WTC11 (cell line): ENCODE measurements around the gene MAN1A2. TPM values are rescaled to one million over a fixed set of nuclear protein-coding genes. Genes with fewer than 3 reads are reported as not detected.

Source experiments
- ATAC-seq: fragments of 200-7000 bp; cut with Tn5 transposase; 2 replicates; pipeline ENCODE4 v1.10.0; 2021; ENCODE audit warnings: mild to moderate bottlenecking, moderate library complexity
- CTCF ChIA-PET: fragments of 300-600 bp; sonication (Branson Sonifier 250); formaldehyde crosslinking; loops from one replicate; lab custom pipeline; 2021; ENCODE audit warnings: antibody characterized with exemption; lab: Charles Lee
- POLR2A ChIA-PET: fragments of 350-600 bp; sonication (Branson Sonifier 250); formaldehyde crosslinking; loops from one replicate; lab custom pipeline; 2021; ENCODE audit warnings: antibody characterized with exemption; lab: Charles Lee
- DNase-seq: peaks from one replicate; pipeline ENCODE4 v3.0.0; 2021; ENCODE audit warnings: low spot score
- H3K27ac Mint-ChIP-seq: 2 replicates; pipeline ENCODE4 v1.8.0; 2021; ENCODE audit warnings: mixed read lengths
- H3K27me3 Mint-ChIP-seq: 2 replicates; pipeline ENCODE4 v1.8.0; 2021; ENCODE audit warnings: low read depth, mild to moderate bottlenecking, moderate library complexity, mixed read lengths
- H3K36me3 Mint-ChIP-seq: 2 replicates; pipeline ENCODE4 v1.8.0; 2021; ENCODE audit warnings: mixed read lengths
- H3K4me1 Mint-ChIP-seq: 2 replicates; pipeline ENCODE4 v1.8.0; 2022; ENCODE audit warnings: mixed read lengths
- H3K4me3 Mint-ChIP-seq: 2 replicates; pipeline ENCODE4 v1.8.0; 2021; ENCODE audit warnings: mild to moderate bottlenecking, moderate library complexity, mixed read lengths
- H3K9me3 Mint-ChIP-seq: 2 replicates; pipeline ENCODE4 v1.8.0; 2021; ENCODE audit warnings: mixed read lengths
- CTCF ChIP-seq: fragments of 200-600 bp; IDR thresholded peaks from 2 replicates; pipeline ENCODE4 v1.8.0; 2022; ENCODE audit warnings: antibody characterized with exemption
- ELF4 ChIP-seq: sonication (generic); formaldehyde crosslinking; IDR thresholded peaks from 2 replicates; pipeline ENCODE4 v1.8.1; 2022; ENCODE audit warnings: low read depth, mild to moderate bottlenecking, moderate library complexity, missing genetic modification reagents
- EMX1 ChIP-seq: fragments of 250-450 bp; sonication (Bioruptor Pico); IDR thresholded peaks from 2 replicates; pipeline ENCODE4 v1.8.0; 2021; ENCODE audit warnings: mild to moderate bottlenecking
- ESRRA ChIP-seq: sonication (generic); formaldehyde crosslinking; IDR thresholded peaks from 2 replicates; pipeline ENCODE4 v1.8.1; 2022; ENCODE audit warnings: mild to moderate bottlenecking, missing genetic modification reagents, borderline replicate concordance
- ETV6 ChIP-seq: sonication (generic); formaldehyde crosslinking; IDR thresholded peaks from 2 replicates; pipeline ENCODE4 v1.8.1; 2022; ENCODE audit warnings: mild to moderate bottlenecking, missing genetic modification reagents
- FOXJ3 ChIP-seq: sonication (generic); formaldehyde crosslinking; IDR thresholded peaks from 2 replicates; pipeline ENCODE4 v1.9.0; 2021; ENCODE audit warnings: missing genetic modification reagents, mild to moderate bottlenecking, borderline replicate concordance
- GTF2I ChIP-seq: fragments of 250-450 bp; sonication (Bioruptor Pico); conservative IDR thresholded peaks from 2 replicates; pipeline ENCODE4 v1.4.0; 2021; ENCODE audit warnings: mild to moderate bottlenecking
- MAX ChIP-seq: sonication (generic); formaldehyde crosslinking; IDR thresholded peaks from 2 replicates; pipeline ENCODE4 v1.8.0; 2022; ENCODE audit warnings: mild to moderate bottlenecking, missing genetic modification reagents
- NFATC4 ChIP-seq: fragments of 250-450 bp; sonication (Bioruptor Pico); IDR thresholded peaks from 2 replicates; pipeline ENCODE4 v1.9.0; 2021; ENCODE audit warnings: mild to moderate bottlenecking
- PRRX2 ChIP-seq: fragments of 250-450 bp; sonication (Bioruptor Pico); IDR thresholded peaks from 2 replicates; pipeline ENCODE4 v1.8.0; 2021; ENCODE audit warnings: mild to moderate bottlenecking
- SMAD3 ChIP-seq: sonication (generic); formaldehyde crosslinking; IDR thresholded peaks from 2 replicates; pipeline ENCODE4 v1.8.0; 2022; ENCODE audit warnings: missing genetic modification reagents, mild to moderate bottlenecking, borderline replicate concordance
- SOX15 ChIP-seq: fragments of 250-450 bp; sonication (Bioruptor Pico); IDR thresholded peaks from 2 replicates; pipeline ENCODE4 v1.9.0; 2021; ENCODE audit warnings: mild to moderate bottlenecking
- TCF7 ChIP-seq: sonication (generic); formaldehyde crosslinking; IDR thresholded peaks from 2 replicates; pipeline ENCODE4 v1.8.0; 2022; ENCODE audit warnings: mild to moderate bottlenecking, low read depth, missing genetic modification reagents, moderate library complexity
- ZBTB21 ChIP-seq: sonication (generic); formaldehyde crosslinking; IDR thresholded peaks from 2 replicates; pipeline ENCODE4 v1.8.1; 2023; ENCODE audit warnings: mild to moderate bottlenecking, missing genetic modification reagents, borderline replicate concordance
- ZNF121 ChIP-seq: sonication (generic); formaldehyde crosslinking; IDR thresholded peaks from 2 replicates; pipeline ENCODE4 v1.8.0; 2023; ENCODE audit warnings: missing genetic modification reagents
- ZNF232 ChIP-seq: sonication (generic); formaldehyde crosslinking; IDR thresholded peaks from 2 replicates; pipeline ENCODE4 v1.8.0; 2022; ENCODE audit warnings: mild to moderate bottlenecking, missing genetic modification reagents
- ZNF396 ChIP-seq: fragments of 250-450 bp; sonication (Bioruptor Pico); IDR thresholded peaks from 2 replicates; pipeline ENCODE4 v1.8.0; 2021; ENCODE audit warnings: mild to moderate bottlenecking, moderate library complexity, borderline replicate concordance
- total RNA-seq: library from RNA; stranded (reverse); gene quantifications from 3 replicates; pipeline ENCODE4 v1.2.3, GENCODE V29; 2021
- TF ChIP-seq, protein P1 (sequence below): sonication (generic); formaldehyde crosslinking; conservative IDR thresholded peaks from 2 replicates; pipeline ENCODE4 v1.8.1; 2023; ENCODE audit warnings: mild to moderate bottlenecking, low read depth, missing genetic modification reagents, moderate library complexity
- TF ChIP-seq, protein P2 (sequence below): sonication (generic); formaldehyde crosslinking; IDR thresholded peaks from 2 replicates; pipeline ENCODE4 v1.8.1; 2022; ENCODE audit warnings: low read depth, missing genetic modification reagents, borderline replicate concordance
- TF ChIP-seq, protein P3 (sequence below): sonication (generic); formaldehyde crosslinking; IDR thresholded peaks from 2 replicates; pipeline ENCODE4 v1.8.1; 2022; ENCODE audit warnings: mild to moderate bottlenecking, missing genetic modification reagents, moderate library complexity, borderline replicate concordance
- TF ChIP-seq, protein P4 (sequence below): sonication (generic); formaldehyde crosslinking; conservative IDR thresholded peaks from 2 replicates; pipeline ENCODE4 v1.8.1; 2022; ENCODE audit warnings: mild to moderate bottlenecking, missing genetic modification reagents
- TF ChIP-seq, protein P5 (sequence below): sonication (generic); formaldehyde crosslinking; IDR thresholded peaks from 2 replicates; pipeline ENCODE4 v1.8.1; 2022; ENCODE audit warnings: mild to moderate bottlenecking, moderate library complexity, missing genetic modification reagents

MAN1A2 gene
- total RNA-seq, 1 experiment from 2014 or later = 16.0 TPM

GRCh38 chr1:117565076-117565556, 197.9 kb downstream of the MAN1A2 start (continued):
- TF ChIP-seq CTCF (no peak), FOXJ3 (CRISPR knock-in tag) (no peak), ESRRA (CRISPR knock-in tag) (no peak), EMX1 (CRISPR knock-in tag) (no peak), ZNF232 (no peak), ZBTB21 (CRISPR knock-in tag) (no peak), ZNF396 (CRISPR knock-in tag) (no peak)
- TF ChIP-seq, protein P1, sequence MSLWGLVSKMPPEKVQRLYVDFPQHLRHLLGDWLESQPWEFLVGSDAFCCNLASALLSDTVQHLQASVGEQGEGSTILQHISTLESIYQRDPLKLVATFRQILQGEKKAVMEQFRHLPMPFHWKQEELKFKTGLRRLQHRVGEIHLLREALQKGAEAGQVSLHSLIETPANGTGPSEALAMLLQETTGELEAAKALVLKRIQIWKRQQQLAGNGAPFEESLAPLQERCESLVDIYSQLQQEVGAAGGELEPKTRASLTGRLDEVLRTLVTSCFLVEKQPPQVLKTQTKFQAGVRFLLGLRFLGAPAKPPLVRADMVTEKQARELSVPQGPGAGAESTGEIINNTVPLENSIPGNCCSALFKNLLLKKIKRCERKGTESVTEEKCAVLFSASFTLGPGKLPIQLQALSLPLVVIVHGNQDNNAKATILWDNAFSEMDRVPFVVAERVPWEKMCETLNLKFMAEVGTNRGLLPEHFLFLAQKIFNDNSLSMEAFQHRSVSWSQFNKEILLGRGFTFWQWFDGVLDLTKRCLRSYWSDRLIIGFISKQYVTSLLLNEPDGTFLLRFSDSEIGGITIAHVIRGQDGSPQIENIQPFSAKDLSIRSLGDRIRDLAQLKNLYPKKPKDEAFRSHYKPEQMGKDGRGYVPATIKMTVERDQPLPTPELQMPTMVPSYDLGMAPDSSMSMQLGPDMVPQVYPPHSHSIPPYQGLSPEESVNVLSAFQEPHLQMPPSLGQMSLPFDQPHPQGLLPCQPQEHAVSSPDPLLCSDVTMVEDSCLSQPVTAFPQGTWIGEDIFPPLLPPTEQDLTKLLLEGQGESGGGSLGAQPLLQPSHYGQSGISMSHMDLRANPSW (CRISPR knock-in tag) = no peak
- TF ChIP-seq, protein P2, sequence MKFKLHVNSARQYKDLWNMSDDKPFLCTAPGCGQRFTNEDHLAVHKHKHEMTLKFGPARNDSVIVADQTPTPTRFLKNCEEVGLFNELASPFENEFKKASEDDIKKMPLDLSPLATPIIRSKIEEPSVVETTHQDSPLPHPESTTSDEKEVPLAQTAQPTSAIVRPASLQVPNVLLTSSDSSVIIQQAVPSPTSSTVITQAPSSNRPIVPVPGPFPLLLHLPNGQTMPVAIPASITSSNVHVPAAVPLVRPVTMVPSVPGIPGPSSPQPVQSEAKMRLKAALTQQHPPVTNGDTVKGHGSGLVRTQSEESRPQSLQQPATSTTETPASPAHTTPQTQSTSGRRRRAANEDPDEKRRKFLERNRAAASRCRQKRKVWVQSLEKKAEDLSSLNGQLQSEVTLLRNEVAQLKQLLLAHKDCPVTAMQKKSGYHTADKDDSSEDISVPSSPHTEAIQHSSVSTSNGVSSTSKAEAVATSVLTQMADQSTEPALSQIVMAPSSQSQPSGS (CRISPR knock-in tag) = no peak
- TF ChIP-seq, protein P3, sequence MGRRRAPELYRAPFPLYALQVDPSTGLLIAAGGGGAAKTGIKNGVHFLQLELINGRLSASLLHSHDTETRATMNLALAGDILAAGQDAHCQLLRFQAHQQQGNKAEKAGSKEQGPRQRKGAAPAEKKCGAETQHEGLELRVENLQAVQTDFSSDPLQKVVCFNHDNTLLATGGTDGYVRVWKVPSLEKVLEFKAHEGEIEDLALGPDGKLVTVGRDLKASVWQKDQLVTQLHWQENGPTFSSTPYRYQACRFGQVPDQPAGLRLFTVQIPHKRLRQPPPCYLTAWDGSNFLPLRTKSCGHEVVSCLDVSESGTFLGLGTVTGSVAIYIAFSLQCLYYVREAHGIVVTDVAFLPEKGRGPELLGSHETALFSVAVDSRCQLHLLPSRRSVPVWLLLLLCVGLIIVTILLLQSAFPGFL (CRISPR knock-in tag) = no peak

DNA sequence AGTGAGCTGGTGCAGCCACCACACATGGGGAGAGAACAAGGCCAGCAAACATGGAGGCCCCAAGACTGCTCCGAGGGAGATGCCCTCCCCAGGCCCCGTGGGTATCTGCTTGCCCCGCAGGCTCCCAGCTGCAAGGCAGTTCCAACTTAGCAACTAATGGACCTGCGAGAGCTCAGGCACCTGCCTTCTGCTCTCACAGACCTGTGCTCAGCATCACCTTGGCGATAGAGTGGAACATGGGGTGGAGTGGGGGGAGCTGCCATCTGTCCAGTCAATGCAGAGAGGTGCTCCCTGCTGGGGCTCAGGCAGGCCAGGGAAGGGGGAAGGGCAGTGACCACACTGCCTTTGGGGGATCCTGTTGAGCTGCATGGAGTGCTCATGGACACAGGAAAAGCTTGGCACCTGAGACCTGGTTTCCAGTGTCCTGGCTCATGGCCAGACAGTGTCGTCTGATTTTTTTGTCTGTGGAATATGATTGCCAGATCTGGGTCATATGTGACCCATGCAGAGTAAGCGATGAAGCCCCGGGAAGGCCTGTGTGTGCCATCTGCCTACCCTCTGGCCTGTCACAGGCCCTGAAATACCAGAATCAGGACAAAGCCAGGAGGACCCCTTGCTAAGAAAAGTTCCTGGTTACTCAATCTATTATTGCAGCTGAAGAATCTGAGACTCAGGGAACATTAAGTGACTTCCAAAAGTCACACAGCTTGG, 198.7 kb downstream of the MAN1A2 start:
- Mint-ChIP-seq H3K36me3 (no peaks in the 10 kb centered on the region), H3K27ac (no peak overlapping the region), H3K27me3 (no peaks in the 10 kb centered on the region), H3K9me3 (no peaks in the 10 kb centered on the region), H3K4me1 (0 out of 2 replicates have a peak, but pooled peaks cover 2% of the 10 kb centered on the region), H3K4me3 (no peak overlapping the region)
- DNase-seq = no peak
- TF ChIP-seq PRRX2 (CRISPR knock-in tag) (no peak), GTF2I (no peak), SMAD3 (CRISPR knock-in tag) (no peak), NFATC4 (no peak), ELF4 (CRISPR knock-in tag) (no peak)
- no peak for ATAC-seq
- CTCF ChIA-PET = no interaction called here
- POLR2A ChIA-PET = interaction anchor here (0.8 kb wide), 1 partner anchor 65 kb away, joined by 3 read pairs; no protein-coding TSS in a partner anchor

GRCh38 chr1:117566556-117566955, 199.3 kb downstream of the MAN1A2 start:
- ChIA-PET POLR2A (interaction anchor here (0.8 kb wide), 1 partner anchor 65 kb away, joined by 3 read pairs; no protein-coding TSS in a partner anchor), CTCF (no interaction called here)
- H3K4me1 Mint-ChIP-seq = 0 out of 2 replicates have a peak, but pooled peaks cover 3% of the 10 kb centered on the region
- DNase-seq (no peak), ATAC-seq (no peak)
- no peak overlapping the region for H3K27ac Mint-ChIP-seq
- H3K36me3 Mint-ChIP-seq = no peaks in the 10 kb centered on the region
- H3K4me3 Mint-ChIP-seq = no peak overlapping the region
- H3K9me3 Mint-ChIP-seq = no peaks in the 10 kb centered on the region
- H3K27me3 Mint-ChIP-seq = no peaks in the 10 kb centered on the region
- TF ChIP-seq ETV6 (CRISPR knock-in tag) (no peak), ZNF121 (CRISPR knock-in tag) (no peak), TCF7 (CRISPR knock-in tag) (no peak), MAX (CRISPR knock-in tag) (no peak), GTF2I (no peak), ZBTB21 (CRISPR knock-in tag) (no peak), SOX15 (CRISPR knock-in tag) (no peak)
- TF ChIP-seq, protein P4, sequence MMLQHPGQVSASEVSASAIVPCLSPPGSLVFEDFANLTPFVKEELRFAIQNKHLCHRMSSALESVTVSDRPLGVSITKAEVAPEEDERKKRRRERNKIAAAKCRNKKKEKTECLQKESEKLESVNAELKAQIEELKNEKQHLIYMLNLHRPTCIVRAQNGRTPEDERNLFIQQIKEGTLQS (CRISPR knock-in tag) = no peak
- TF ChIP-seq, protein P5, sequence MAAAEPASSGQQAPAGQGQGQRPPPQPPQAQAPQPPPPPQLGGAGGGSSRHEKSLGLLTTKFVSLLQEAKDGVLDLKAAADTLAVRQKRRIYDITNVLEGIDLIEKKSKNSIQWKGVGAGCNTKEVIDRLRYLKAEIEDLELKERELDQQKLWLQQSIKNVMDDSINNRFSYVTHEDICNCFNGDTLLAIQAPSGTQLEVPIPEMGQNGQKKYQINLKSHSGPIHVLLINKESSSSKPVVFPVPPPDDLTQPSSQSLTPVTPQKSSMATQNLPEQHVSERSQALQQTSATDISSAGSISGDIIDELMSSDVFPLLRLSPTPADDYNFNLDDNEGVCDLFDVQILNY (CRISPR knock-in tag) = no peak
